SK-N-SH (cell line): ENCODE data around the gene PCGF3.

Experiments
- CTCF ChIP-seq: fragments of 200-600 bp; sonication (generic); IDR thresholded peaks from 2 replicates; pipeline ENCODE4 v1.6.1; 2017; ENCODE audit warnings: antibody characterized with exemption, mild to moderate bottlenecking, moderate library complexity
- FOSL2 ChIP-seq: IDR thresholded peaks from 2 replicates; pipeline ENCODE4 v1.4.0; 2012; ENCODE audit warnings: low read depth, mild to moderate bottlenecking, moderate library complexity, borderline replicate concordance
- MAX ChIP-seq: IDR thresholded peaks from 2 replicates; pipeline ENCODE4 v1.4.0; 2012; ENCODE audit warnings: low read depth
- NRF1 ChIP-seq: IDR thresholded peaks from 2 replicates; pipeline ENCODE4 v1.6.1; 2012; ENCODE audit warnings: low read depth, mild to moderate bottlenecking, low read length
- PBX3 ChIP-seq: IDR thresholded peaks from 2 replicates; pipeline ENCODE4; 2012
- POLR2AphosphoS5 ChIP-seq: IDR thresholded peaks from 2 replicates; pipeline ENCODE4 v1.6.1; 2012; ENCODE audit warnings: low read depth, low read length
- RAD21 ChIP-seq: IDR thresholded peaks from 2 replicates; pipeline ENCODE4 v1.6.1; 2012; ENCODE audit warnings: mild to moderate bottlenecking, low read length
- REST ChIP-seq: IDR thresholded peaks from 2 replicates; pipeline ENCODE4 v1.6.1; 2012; ENCODE audit warnings: mild to moderate bottlenecking, low read depth, low read length, moderate library complexity
- RFX5 ChIP-seq: IDR thresholded peaks from 2 replicates; pipeline ENCODE4 v1.6.1; 2012; ENCODE audit warnings: mild to moderate bottlenecking, improper control_type of control experiment, low read length
- YY1 ChIP-seq: IDR thresholded peaks from 2 replicates; pipeline ENCODE4 v1.4.0; 2012; ENCODE audit warnings: low read depth, mild to moderate bottlenecking

- TF ChIP-seq CTCF, result no peak
- TF ChIP-seq PBX3, result no peak
- TF ChIP-seq MAX, result 0 out of 2 replicates have a peak, but pooled peaks have one; percentile 10
- TF ChIP-seq RAD21, result no peak
- no peak for TF ChIP-seq REST
- TF ChIP-seq YY1, result peak; percentile 92
- peak; percentile 97 for TF ChIP-seq POLR2AphosphoS5
- TF ChIP-seq FOSL2, result no peak
- TF ChIP-seq RFX5, result peak; percentile 94
- no peak for TF ChIP-seq NRF1
These were observed 76.0 kb downstream of the PCGF3 start for GRCh38 chr4:781493-782216.
